Neuronal stem cell (in vitro differentiated cells): Measurements from ENCODE around the gene PMPCA.

Experiments
- DNase-seq: peaks from one replicate; pipeline ENCODE4 v3.0.0-alpha.2; 2013; ENCODE audit warnings: low spot score
- H2AFZ ChIP-seq: one replicate; pipeline ENCODE4 v1.6.1; 2013; ENCODE audit warnings: mild to moderate bottlenecking, low read length, inconsistent platforms
- H2AK5ac ChIP-seq: 2 replicates; pipeline ENCODE4 v1.6.1; 2013; ENCODE audit warnings: low read depth, mild to moderate bottlenecking, inconsistent platforms, low read length, moderate library complexity, mixed read lengths
- H2BK120ac ChIP-seq: 2 replicates; pipeline ENCODE4 v1.6.1; 2013; ENCODE audit warnings: low read depth, mild to moderate bottlenecking, inconsistent platforms, low read length, moderate library complexity, mixed read lengths
- H2BK12ac ChIP-seq: one replicate; pipeline ENCODE4 v1.6.1; 2013; ENCODE audit warnings: low read length, inconsistent platforms
- H2BK15ac ChIP-seq: 2 replicates; pipeline ENCODE4 v1.6.1; 2013; ENCODE audit warnings: mild to moderate bottlenecking, low read length, inconsistent platforms, mixed read lengths
- H2BK5ac ChIP-seq: one replicate; pipeline ENCODE4 v1.6.1; 2013; ENCODE audit warnings: inconsistent platforms, mild to moderate bottlenecking, low read length, moderate library complexity
- H3K14ac ChIP-seq: one replicate; pipeline ENCODE4 v1.6.1; 2013; ENCODE audit warnings: low read length, inconsistent platforms
- H3K18ac ChIP-seq: 2 replicates; pipeline ENCODE4 v1.6.1; 2013; ENCODE audit warnings: low read length, inconsistent platforms
- H3K23ac ChIP-seq: 2 replicates; pipeline ENCODE4 v1.6.1; 2013; ENCODE audit warnings: low read depth, mild to moderate bottlenecking, mixed read lengths, low read length, inconsistent platforms; ENCODE audit not compliant: poor library complexity
- H3K27ac ChIP-seq: replicated peaks from 3 replicates; pipeline ENCODE4 v1.5.1; 2013; ENCODE audit warnings: low read length, inconsistent platforms
- H3K27me3 ChIP-seq, 3 experiments: 2 replicates each; pipeline ENCODE4 v1.6.1; 2013; ENCODE audit warnings: low read length in 3 of 3, mild to moderate bottlenecking in 2 of 3, inconsistent platforms in 1 of 3, low read depth in 1 of 3, mixed read lengths in 1 of 3, moderate library complexity in 1 of 3; ENCODE audit not compliant: control insufficient read depth in 3 of 3, insufficient read depth in 3 of 3
- H3K36me3 ChIP-seq, 2 donors: replicated peaks in 1 of 2; 2 replicates each; pipeline ENCODE4 v1.6.1; 2013; ENCODE audit warnings: low read length in 2 of 2; ENCODE audit not compliant: control insufficient read depth in 2 of 2, insufficient read depth in 2 of 2
- H3K4ac ChIP-seq: 2 replicates; pipeline ENCODE4 v1.6.1; 2013; ENCODE audit warnings: inconsistent platforms, mild to moderate bottlenecking, low read length, moderate library complexity
- H3K4me1 ChIP-seq, 2 donors: 1 replicate in 1 of 2; 2 replicates in 1 of 2; pipeline ENCODE4 v1.6.1; 2013; ENCODE audit warnings: low read length in 2 of 2, low read depth in 1 of 2; ENCODE audit not compliant: control insufficient read depth in 2 of 2, insufficient read depth in 1 of 2
- H3K4me2 ChIP-seq: one replicate; pipeline ENCODE4 v1.6.1; 2013; ENCODE audit warnings: mild to moderate bottlenecking, low read length, inconsistent platforms; ENCODE audit not compliant: insufficient read depth, poor library complexity, severe bottlenecking
- H3K4me3 ChIP-seq, 2 donors: 2 replicates each; pipeline ENCODE4 v1.5.1; 2013; ENCODE audit warnings: low read length in 2 of 2, mild to moderate bottlenecking in 2 of 2, inconsistent platforms in 1 of 2, moderate library complexity in 1 of 2
- H3K79me1 ChIP-seq: one replicate; pipeline ENCODE4 v1.6.1; 2013; ENCODE audit warnings: low read depth, mild to moderate bottlenecking, inconsistent platforms, low read length, moderate library complexity
- H3K9ac ChIP-seq: one replicate; pipeline ENCODE4 v1.6.1; 2013; ENCODE audit warnings: mild to moderate bottlenecking, low read depth, low read length, inconsistent platforms; ENCODE audit not compliant: poor library complexity
- H3K9me3 ChIP-seq, 2 donors: replicated peaks in 1 of 2; 2 replicates each; pipeline versions ENCODE3 to v1.6.1; 2013; ENCODE audit warnings: low read length in 2 of 2, mild to moderate bottlenecking in 2 of 2, inconsistent platforms in 1 of 2, low read depth in 1 of 2, mixed read lengths in 1 of 2, moderate library complexity in 1 of 2; ENCODE audit not compliant: control insufficient read depth in 2 of 2, insufficient read depth in 1 of 2
- H4K8ac ChIP-seq: one replicate; pipeline ENCODE4 v1.6.1; 2013; ENCODE audit warnings: low read depth, mild to moderate bottlenecking, inconsistent platforms, low read length, moderate library complexity
- H4K91ac ChIP-seq: one replicate; pipeline ENCODE4 v1.6.1; 2013; ENCODE audit warnings: low read length, low read depth, mild to moderate bottlenecking, inconsistent platforms; ENCODE audit not compliant: poor library complexity
- WGBS, 2 donors: extraction: QIAGEN DNeasy Blood & Tissue Kit; methylation state at CpG; one replicate each; pipeline ENCODE4 v1.1.7; 2013; ENCODE audit warnings: missing lambda C conversion rate in 2 of 2, mixed read lengths in 1 of 2; ENCODE audit not compliant: insufficient read length in 2 of 2, insufficient replicate concordance in 1 of 2; ENCODE audit errors: extremely low coverage in 2 of 2; 5-methylcytosine and 5-hydroxymethylcytosine counted together

The PMPCA gene

DNA sequence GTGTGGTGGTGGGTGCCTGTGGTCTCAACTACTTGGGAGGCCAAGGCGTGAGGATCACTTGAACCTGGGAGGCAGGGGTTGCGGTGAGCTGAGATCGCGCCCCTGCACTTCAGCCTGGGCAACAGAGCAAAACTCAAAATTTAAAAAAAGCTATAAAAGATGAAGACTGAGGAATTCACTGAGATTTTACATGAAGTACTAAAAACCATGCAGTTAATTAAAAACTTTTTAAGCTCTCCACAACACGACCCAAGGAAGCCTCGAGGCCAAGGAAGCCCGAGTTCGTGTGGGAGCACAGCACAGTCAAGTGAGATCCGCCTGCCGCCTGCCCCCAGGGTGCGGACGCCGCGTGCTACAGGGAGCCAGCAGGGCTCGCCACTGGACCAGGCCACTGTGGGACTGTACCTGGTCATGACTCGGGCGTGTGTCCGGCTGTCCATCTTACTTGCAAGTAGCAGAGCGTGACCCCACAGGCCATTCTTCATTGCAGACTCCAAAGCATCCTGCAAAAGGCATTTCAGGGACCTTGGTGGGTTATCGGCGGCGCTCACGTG is 50.4 kb downstream of the PMPCA start:
- DNase-seq, result no peak
- Histone ChIP-seq H3K27me3 (no peaks in the 10 kb centered on the region), H3K23ac (no peak overlapping the region), H3K4me2 (no peak overlapping the region), H2AK5ac (no peak overlapping the region), H2BK12ac (no peak overlapping the region), H3K18ac (no peak overlapping the region), H3K27ac (no peak overlapping the region), H3K4me3 (no peak overlapping the region), H3K4ac (no peak overlapping the region), H3K9me3 (no peaks in the 10 kb centered on the region), H2AFZ (no peak overlapping the region), H2BK120ac (no peak overlapping the region), H3K79me1 (peaks cover 6% of the 10 kb centered on the region), H3K4me1 (no peaks in the 10 kb centered on the region), H3K36me3 (peaks cover 59 to 98% of the 10 kb centered on the region in 2 donors), H2BK5ac (no peak overlapping the region), H4K8ac (no peak overlapping the region), H3K9ac (no peak overlapping the region), H2BK15ac (no peak overlapping the region), H4K91ac (no peak overlapping the region), H3K14ac (no peak overlapping the region)
- WGBS, 2 donors, result no CpG with 5 or more reads among the region's 23 CpGs

DNA sequence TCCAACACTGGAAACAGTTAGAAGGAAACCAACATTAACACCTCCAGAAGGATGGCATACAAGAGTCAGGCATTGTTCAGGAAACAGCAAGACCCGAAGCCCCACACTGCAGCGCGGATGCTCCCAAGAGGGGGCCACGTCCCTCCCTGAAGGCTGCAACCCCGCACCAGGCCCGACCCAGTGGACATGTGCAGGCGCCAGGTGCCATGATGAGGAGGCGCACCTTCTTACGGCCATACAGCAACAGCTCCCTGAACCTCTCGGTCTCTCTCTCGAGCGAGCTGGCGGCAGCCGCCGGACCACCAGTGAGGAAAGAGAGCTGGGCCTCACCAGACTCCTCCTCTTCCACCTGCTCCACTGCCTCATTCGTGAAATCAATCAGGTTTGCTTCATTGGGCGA is 52.2 kb downstream of the PMPCA start:
- Histone ChIP-seq H3K36me3 (peaks cover 52 to 98% of the 10 kb centered on the region in 2 donors), H2BK5ac (no peak overlapping the region), H4K8ac (no peak overlapping the region), H3K4me1 (no peaks in the 10 kb centered on the region), H2BK15ac (no peak overlapping the region), H4K91ac (no peak overlapping the region), H3K27ac (no peak overlapping the region), H3K79me1 (peaks cover 6% of the 10 kb centered on the region), H3K23ac (no peak overlapping the region), H3K14ac (no peak overlapping the region), H3K4ac (no peak overlapping the region), H2BK12ac (no peak overlapping the region), H2AK5ac (no peak overlapping the region), H3K4me2 (no peak overlapping the region), H3K9me3 (no peaks in the 10 kb centered on the region), H3K27me3 (no peaks in the 10 kb centered on the region), H3K18ac (no peak overlapping the region), H2BK120ac (no peak overlapping the region), H3K9ac (no peak overlapping the region), H2AFZ (no peak overlapping the region), H3K4me3 (no peak overlapping the region)
- DNase-seq, result no peak
- WGBS, 2 donors, result no CpG with 5 or more reads among the region's 17 CpGs

DNA sequence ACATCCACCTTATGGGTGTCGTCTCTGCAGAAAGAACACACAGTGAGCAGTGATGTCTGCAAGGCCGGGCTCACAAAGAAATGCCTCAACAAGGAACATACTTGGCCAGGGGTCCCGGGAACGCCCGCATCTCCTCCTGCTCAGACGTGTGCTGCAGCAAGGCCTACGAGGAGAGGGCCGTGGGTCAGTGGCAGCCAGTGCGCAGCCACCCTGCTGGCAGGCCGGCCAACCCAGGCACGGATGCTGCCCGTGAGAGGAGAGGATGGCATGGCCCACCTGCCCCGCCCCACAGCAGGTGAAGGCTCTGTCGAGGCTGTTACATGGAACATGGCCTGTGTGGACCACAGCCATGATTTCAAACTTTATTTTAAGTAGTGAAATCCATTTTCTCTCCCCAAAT is 53.1 kb downstream of the PMPCA start:
- Histone ChIP-seq H2AFZ (no peak overlapping the region), H3K79me1 (peaks cover 6% of the 10 kb centered on the region), H3K27me3 (no peaks in the 10 kb centered on the region), H3K4me1 (no peaks in the 10 kb centered on the region), H2BK120ac (no peak overlapping the region), H4K91ac (no peak overlapping the region), H3K14ac (no peak overlapping the region), H4K8ac (no peak overlapping the region), H3K9ac (peak overlapping the region; percentile 15), H3K9me3 (no peaks in the 10 kb centered on the region), H3K23ac (no peak overlapping the region), H3K4me2 (no peak overlapping the region), H3K4ac (no peak overlapping the region), H3K27ac (no peak overlapping the region), H3K4me3 (no peak overlapping the region), H2BK5ac (no peak overlapping the region), H2BK15ac (no peak overlapping the region), H2AK5ac (no peak overlapping the region), H3K18ac (no peak overlapping the region), H3K36me3 (peaks cover 57 to 98% of the 10 kb centered on the region in 2 donors), H2BK12ac (no peak overlapping the region)
- WGBS, 2 donors, result no CpG with 5 or more reads among the region's 14 CpGs
- no peak for DNase-seq

DNA sequence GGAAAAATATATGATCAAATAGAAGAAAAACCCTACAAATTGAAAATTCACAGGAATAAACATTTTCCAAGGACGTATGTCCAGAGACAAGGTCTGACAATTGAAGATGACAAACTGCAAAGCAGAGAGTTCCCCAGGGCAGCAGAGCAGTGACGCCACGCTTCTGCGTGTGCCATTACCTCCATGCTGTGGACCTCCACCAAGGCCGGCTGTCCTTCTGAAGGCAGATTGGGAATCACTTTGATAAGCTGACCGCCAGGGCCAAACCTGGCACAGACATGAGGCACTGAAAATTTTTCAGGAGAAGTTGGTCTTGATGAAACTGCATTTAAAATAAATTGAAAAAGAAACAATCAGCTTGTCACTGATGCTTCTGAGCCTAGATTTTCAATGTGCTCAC is 53.8 kb downstream of the PMPCA start:
- Histone ChIP-seq H3K23ac (no peak overlapping the region), H3K4ac (no peak overlapping the region), H3K4me3 (no peak overlapping the region), H4K91ac (no peak overlapping the region), H3K36me3 (peaks cover 55 to 98% of the 10 kb centered on the region in 2 donors), H3K18ac (no peak overlapping the region), H3K79me1 (peaks cover 6% of the 10 kb centered on the region), H2BK120ac (no peak overlapping the region), H2BK15ac (no peak overlapping the region), H3K27me3 (no peaks in the 10 kb centered on the region), H3K9me3 (no peaks in the 10 kb centered on the region), H3K4me1 (no peaks in the 10 kb centered on the region), H3K9ac (no peak overlapping the region), H2BK5ac (no peak overlapping the region), H2AFZ (no peak overlapping the region), H3K4me2 (no peak overlapping the region), H3K27ac (no peak overlapping the region), H4K8ac (no peak overlapping the region), H2BK12ac (no peak overlapping the region), H2AK5ac (no peak overlapping the region), H3K14ac (no peak overlapping the region)
- WGBS, 2 donors, result no CpG with 5 or more reads among the region's 6 CpGs
- DNase-seq, result no peak
